Progenitor cell of endocrine pancreas (in vitro differentiated cells): ENCODE data around the gene CUX1. TPM values are rescaled to one million over a fixed set of nuclear protein-coding genes. Genes with fewer than 3 reads are reported as not detected.

Experiments used
- DNase-seq: peaks from one replicate; pipeline ENCODE4 v3.0.0; 2021; ENCODE audit warnings: low spot score; ENCODE audit not compliant: unreplicated experiment
- H3K27ac Mint-ChIP-seq: 2 replicates; pipeline ENCODE4 v1.8.0; 2021; ENCODE audit warnings: mild to moderate bottlenecking, moderate library complexity, mixed read lengths
- H3K27me3 Mint-ChIP-seq: 2 replicates; pipeline ENCODE4 v1.8.0; 2021; ENCODE audit warnings: mixed read lengths
- H3K36me3 Mint-ChIP-seq: 2 replicates; pipeline ENCODE4 v1.8.0; 2022; ENCODE audit warnings: mixed read lengths; ENCODE audit not compliant: insufficient read depth
- H3K4me1 Mint-ChIP-seq: 2 replicates; pipeline ENCODE4 v1.8.0; 2021; ENCODE audit warnings: low read depth, mixed read lengths
- H3K4me3 Mint-ChIP-seq: 2 replicates; pipeline ENCODE4 v1.8.0; 2021; ENCODE audit warnings: low read depth, mild to moderate bottlenecking, moderate library complexity, mixed read lengths
- H3K9me3 Mint-ChIP-seq: 2 replicates; pipeline ENCODE4 v1.8.0; 2021; ENCODE audit warnings: low read depth, mixed read lengths
- CTCF ChIP-seq: fragments of 200-600 bp; sonication (generic); IDR thresholded peaks from one replicate; pipeline ENCODE4 v1.5.0; 2021; ENCODE audit warnings: antibody characterized with exemption, mild to moderate bottlenecking; ENCODE audit not compliant: unreplicated experiment
- total RNA-seq: library from RNA; stranded (reverse); gene quantifications from 2 replicates; pipeline ENCODE4 v1.2.1, GENCODE V29; 2021

Gene CUX1
- total RNA-seq, 1 donor from 2014 or later, result 103 TPM

GRCh38 chr7:102081244-102081627 lies 263.8 kb downstream of the CUX1 start:
- no peak for TF ChIP-seq CTCF
- Mint-ChIP-seq H3K27me3 (no peaks in the 10 kb centered on the region), H3K4me3 (no peak overlapping the region), H3K36me3 (peaks cover 33% of the 10 kb centered on the region), H3K9me3 (peaks cover 6% of the 10 kb centered on the region), H3K27ac (peak overlapping the region; percentile 66), H3K4me1 (peaks cover 22% of the 10 kb centered on the region)
- no peak for DNase-seq

GRCh38 chr7:102082693-102083368 lies 265.4 kb downstream of the CUX1 start:
- peaks cover 33% of the 10 kb centered on the region for H3K36me3 Mint-ChIP-seq
- no peak for DNase-seq
- H3K4me1 Mint-ChIP-seq, result peaks cover 23% of the 10 kb centered on the region
- peaks cover 7% of the 10 kb centered on the region for H3K9me3 Mint-ChIP-seq
- H3K27me3 Mint-ChIP-seq, result no peaks in the 10 kb centered on the region
- H3K4me3 Mint-ChIP-seq, result no peak overlapping the region
- no peak overlapping the region for H3K27ac Mint-ChIP-seq
- no peak for TF ChIP-seq CTCF

GRCh38 chr7:102085218-102085772 lies 267.9 kb downstream of the CUX1 start:
- Mint-ChIP-seq H3K36me3 (peaks cover 36% of the 10 kb centered on the region), H3K27ac (peak overlapping the region; percentile 81)
- DNase-seq, result no peak

GRCh38 chr7:102089175-102090098 lies 272.0 kb downstream of the CUX1 start:
- peaks cover 6% of the 10 kb centered on the region for H3K27me3 Mint-ChIP-seq
- no peak overlapping the region for H3K27ac Mint-ChIP-seq
- no peak for DNase-seq
- peaks cover 7% of the 10 kb centered on the region for H3K9me3 Mint-ChIP-seq
- no peak overlapping the region for H3K4me3 Mint-ChIP-seq
- H3K36me3 Mint-ChIP-seq, result peaks cover 26% of the 10 kb centered on the region
- no peak for TF ChIP-seq CTCF
- peaks cover 12% of the 10 kb centered on the region for H3K4me1 Mint-ChIP-seq

More at GRCh38 chr7:102085218-102085772, 267.9 kb downstream of the CUX1 start:
- H3K4me1 Mint-ChIP-seq, result peaks cover 14% of the 10 kb centered on the region
- H3K27me3 Mint-ChIP-seq, result no peaks in the 10 kb centered on the region
- no peak for TF ChIP-seq CTCF
- peaks cover 7% of the 10 kb centered on the region for H3K9me3 Mint-ChIP-seq
- no peak overlapping the region for H3K4me3 Mint-ChIP-seq

- Mint-ChIP-seq H3K27me3 (peaks cover 11% of the 10 kb centered on the region), H3K4me1 (peaks cover 33% of the 10 kb centered on the region), H3K36me3 (peaks cover 16% of the 10 kb centered on the region), H3K27ac (no peak overlapping the region), H3K9me3 (no peaks in the 10 kb centered on the region), H3K4me3 (no peak overlapping the region)
- no peak for DNase-seq
- TF ChIP-seq CTCF, result no peak
Observed at GRCh38 chr7:102093599-102094315, 276.3 kb downstream of the CUX1 start.
